VCaP (cell line): ENCODE measurements around the gene PDGFA.

ENCODE experiments used
- H3K27ac ChIP-seq: fragments of 450-650 bp; 2 replicates; pipeline ENCODE4 v1.5.1; 2017
- TF ChIP-seq, protein P1 (sequence below): fragments of 450-650 bp; conservative IDR thresholded peaks from 2 replicates; pipeline ENCODE4 v1.5.1; 2017; ENCODE audit warnings: mild to moderate bottlenecking, moderate library complexity

Gene PDGFA

DNA sequence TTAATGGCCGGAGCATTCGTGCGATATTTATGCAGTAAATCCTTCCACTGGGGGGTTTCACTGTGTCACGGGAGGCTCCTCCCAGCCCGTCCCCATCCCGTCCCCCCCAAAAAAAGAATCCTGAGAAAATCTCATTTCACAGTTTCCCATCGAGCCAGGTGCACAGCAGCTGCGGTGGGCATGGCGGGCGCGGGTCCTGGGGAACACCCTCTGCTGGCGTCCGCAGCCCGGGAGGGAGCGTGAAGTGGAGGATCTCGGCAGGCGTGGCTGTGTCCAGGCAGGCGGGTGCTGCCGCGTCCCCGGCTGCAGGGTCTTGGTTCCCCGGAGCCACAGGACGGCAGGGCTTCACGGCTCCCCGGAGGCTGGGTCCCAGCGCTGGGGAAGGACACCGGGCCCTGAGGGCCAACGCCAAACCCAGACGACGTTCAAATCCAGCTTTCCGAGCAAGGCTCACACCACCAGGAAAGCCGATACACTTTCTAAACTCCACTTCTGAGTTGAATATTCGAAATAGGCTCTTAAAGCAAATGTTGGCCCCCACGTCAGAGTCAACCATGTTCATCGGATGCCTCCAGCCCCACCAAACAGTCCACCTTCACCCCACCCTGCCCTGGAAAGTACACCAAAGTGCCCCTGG lies 55.7 kb downstream of the PDGFA start:
- TF ChIP-seq, protein P1, sequence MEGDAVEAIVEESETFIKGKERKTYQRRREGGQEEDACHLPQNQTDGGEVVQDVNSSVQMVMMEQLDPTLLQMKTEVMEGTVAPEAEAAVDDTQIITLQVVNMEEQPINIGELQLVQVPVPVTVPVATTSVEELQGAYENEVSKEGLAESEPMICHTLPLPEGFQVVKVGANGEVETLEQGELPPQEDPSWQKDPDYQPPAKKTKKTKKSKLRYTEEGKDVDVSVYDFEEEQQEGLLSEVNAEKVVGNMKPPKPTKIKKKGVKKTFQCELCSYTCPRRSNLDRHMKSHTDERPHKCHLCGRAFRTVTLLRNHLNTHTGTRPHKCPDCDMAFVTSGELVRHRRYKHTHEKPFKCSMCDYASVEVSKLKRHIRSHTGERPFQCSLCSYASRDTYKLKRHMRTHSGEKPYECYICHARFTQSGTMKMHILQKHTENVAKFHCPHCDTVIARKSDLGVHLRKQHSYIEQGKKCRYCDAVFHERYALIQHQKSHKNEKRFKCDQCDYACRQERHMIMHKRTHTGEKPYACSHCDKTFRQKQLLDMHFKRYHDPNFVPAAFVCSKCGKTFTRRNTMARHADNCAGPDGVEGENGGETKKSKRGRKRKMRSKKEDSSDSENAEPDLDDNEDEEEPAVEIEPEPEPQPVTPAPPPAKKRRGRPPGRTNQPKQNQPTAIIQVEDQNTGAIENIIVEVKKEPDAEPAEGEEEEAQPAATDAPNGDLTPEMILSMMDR: no peak
- H3K27ac ChIP-seq: no peak overlapping the region

GRCh38 chr7:463362-463781 lies 56.3 kb downstream of the PDGFA start:
- TF ChIP-seq, protein P1: no peak
- no peak overlapping the region for H3K27ac ChIP-seq

DNA sequence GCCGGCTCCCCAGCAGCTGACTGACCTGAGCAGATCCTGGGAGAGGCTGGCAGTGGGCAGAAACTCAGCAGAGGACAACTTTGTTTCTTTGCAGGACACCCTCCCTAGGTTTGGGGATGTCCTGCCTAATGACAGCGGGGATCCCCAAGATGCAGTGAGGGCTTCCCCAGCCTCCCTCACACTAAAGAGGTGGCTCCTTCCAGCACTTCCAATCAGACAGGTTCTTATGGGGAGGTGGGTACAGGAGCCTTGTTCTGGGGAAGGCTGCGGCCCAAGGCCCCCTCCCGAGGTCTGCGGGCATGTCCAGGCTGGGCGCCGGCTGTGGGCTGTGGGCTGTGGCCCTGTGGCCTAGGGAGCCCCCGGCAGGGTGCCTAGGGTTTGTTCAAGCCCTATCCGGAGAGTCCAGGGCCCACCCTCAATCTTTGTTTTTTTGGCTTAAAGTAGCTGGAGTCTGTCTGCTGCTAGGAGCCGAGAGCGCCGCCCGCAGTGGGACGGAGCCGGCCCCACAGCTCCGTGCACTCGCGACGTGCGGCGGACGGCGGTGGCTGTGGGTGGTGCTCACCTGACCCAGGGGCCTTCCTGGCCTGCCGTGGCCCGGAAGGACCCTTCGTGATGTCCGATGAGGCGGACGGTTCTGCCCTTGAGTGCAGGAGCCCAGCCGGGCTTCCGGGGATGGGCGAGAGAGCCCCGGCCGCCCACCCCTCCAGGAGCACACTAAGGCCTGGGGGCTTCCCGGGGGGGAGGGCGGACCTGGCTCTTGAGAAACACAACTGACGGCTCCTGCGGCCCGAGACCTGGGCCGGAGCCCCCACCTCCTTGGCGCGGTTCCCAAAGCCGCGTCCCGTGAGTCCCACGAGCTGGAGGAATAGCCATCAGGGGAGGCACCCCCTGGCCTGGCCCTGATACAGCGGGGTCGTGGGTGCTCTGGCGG lies 57.2 kb downstream of the PDGFA start:
- H3K27ac ChIP-seq: no peak overlapping the region
- TF ChIP-seq, protein P1: no peak

- TF ChIP-seq, protein P1: no peak
- H3K27ac ChIP-seq: no peak overlapping the region
Measured at GRCh38 chr7:461453-462172, 58.0 kb downstream of the PDGFA start.

- TF ChIP-seq, protein P1: no peak
Measured at GRCh38 chr7:461117-461452, 58.6 kb downstream of the PDGFA start.

DNA sequence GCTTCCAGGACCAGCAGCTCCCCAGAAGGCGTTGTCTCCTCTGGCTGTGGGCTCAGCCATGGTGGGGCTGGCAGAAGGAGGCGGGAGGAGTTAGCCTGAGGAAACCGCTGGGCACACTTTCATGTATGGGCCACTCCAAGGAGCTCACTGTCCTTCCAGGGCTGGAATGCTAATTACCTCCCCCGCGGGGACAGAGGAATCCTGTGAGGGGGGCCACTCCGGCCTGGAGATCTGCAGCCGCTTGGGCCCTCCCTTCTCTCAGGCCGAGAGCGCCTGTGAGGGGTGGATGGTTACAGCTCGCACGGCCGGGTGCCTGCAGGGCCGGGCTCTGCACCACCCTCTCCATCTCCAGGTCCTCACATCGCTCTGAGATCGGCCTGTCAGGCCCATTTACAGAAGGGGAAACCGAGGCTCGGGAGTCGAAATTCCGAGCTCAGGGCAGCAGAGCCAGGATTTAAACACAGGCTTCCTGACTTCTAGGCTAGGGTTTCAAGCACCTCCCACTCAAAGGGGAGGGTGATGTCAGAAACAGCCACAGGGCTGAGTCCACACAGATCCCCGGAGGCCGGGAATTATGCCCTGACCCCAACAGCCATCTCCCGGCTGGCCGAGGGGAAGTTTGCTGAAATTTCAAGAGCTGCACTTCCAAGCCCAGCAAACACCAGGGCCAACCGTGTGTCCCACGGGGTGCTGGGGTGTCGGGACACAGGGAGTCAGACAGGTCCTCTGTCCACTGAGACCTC lies 59.1 kb downstream of the PDGFA start:
- H3K27ac ChIP-seq: no peak overlapping the region
- TF ChIP-seq, protein P1: no peak

More at GRCh38 chr7:461117-461452, 58.6 kb downstream of the PDGFA start:
- H3K27ac ChIP-seq: no peak overlapping the region
